ENCODE results near the gene ATP2B1.

The ATP2B1 gene

DNA sequence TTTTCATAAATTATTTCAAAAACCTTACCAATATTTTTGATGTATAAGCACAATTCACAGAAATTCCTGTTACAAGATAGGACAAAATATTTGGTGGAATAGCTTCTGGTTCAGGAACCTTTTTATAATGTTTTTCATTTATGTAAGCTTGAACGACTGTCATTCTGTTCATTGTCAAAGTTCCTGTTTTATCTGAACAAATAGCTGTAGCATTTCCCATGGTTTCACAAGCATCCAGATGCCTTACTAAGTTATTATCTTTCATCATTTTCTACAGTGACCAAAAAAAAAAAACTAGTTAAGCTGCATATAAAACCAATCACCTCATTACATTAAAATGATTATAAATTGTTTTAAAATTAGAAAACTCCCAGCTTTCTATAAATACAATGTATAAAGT, 87.1 kb downstream of the ATP2B1 start:
- TF ChIP-seq, protein P1, sequence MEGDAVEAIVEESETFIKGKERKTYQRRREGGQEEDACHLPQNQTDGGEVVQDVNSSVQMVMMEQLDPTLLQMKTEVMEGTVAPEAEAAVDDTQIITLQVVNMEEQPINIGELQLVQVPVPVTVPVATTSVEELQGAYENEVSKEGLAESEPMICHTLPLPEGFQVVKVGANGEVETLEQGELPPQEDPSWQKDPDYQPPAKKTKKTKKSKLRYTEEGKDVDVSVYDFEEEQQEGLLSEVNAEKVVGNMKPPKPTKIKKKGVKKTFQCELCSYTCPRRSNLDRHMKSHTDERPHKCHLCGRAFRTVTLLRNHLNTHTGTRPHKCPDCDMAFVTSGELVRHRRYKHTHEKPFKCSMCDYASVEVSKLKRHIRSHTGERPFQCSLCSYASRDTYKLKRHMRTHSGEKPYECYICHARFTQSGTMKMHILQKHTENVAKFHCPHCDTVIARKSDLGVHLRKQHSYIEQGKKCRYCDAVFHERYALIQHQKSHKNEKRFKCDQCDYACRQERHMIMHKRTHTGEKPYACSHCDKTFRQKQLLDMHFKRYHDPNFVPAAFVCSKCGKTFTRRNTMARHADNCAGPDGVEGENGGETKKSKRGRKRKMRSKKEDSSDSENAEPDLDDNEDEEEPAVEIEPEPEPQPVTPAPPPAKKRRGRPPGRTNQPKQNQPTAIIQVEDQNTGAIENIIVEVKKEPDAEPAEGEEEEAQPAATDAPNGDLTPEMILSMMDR (conservative IDR thresholded peaks at IDR 0.05), result no peak
- no peak for TF ChIP-seq ZFX (IDR thresholded peaks at IDR 0.05)
- no peak overlapping the region for H3K27ac ChIP-seq

DNA sequence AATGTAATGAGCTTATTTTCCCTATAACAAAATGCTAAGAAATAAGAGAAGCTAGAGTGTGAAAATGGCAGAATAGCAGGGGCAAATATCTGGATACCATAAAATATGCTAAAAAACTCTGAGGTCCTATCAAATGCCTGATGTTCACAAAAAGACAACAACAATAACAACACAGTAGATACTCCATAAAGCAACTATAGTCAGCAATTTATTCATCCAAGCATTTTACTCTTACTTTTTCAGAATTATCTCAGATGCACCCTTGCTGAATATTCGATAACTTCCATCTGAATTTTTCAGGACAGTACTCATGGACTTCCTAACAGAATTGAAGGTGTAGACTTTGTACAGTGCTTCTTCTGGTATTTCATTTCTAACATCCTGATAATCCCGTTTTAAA, 88.9 kb downstream of the ATP2B1 start:
- TF ChIP-seq, protein P1 (conservative IDR thresholded peaks at IDR 0.05), result no peak
- TF ChIP-seq ZFX (IDR thresholded peaks at IDR 0.05), result no peak
- H3K27ac ChIP-seq, result no peak overlapping the region

DNA sequence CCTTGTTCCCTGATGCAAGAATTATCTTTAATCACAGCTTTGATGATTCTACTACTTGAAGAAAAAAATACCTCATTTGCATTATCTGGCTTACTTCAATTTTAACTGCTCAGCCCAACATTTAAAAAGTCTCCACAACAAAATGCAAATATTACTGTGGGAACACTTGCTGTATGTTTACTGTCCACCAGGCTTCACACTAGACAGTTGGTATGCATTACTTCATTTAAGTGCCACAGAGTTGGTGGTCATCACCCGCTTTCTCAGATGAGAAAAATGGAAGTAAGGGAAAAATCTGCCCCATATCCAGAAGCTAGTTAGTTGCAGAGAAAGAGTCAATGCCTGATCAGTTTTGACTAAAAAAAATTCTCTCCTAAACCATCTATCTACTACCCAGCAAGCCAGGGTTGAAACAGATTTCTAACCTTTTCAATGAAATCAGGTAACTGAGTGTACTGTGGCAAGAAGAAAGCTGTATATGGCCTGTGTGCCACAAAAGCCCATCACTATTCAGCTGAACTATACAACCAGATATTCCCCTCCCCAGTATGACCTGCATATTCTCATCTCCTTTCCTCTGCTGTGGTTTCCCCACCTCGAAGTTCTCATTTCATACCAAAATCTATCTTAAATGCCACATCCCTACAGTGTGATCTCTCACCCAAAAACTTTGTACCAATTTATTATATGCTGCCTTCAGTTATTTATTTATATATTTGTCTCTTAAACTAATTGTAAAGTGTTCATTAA, 90.3 kb downstream of the ATP2B1 start:
- H3K27ac ChIP-seq, result no peak overlapping the region
- TF ChIP-seq, protein P1 (conservative IDR thresholded peaks at IDR 0.05), result no peak
- TF ChIP-seq ZFX (IDR thresholded peaks at IDR 0.05), result no peak

DNA sequence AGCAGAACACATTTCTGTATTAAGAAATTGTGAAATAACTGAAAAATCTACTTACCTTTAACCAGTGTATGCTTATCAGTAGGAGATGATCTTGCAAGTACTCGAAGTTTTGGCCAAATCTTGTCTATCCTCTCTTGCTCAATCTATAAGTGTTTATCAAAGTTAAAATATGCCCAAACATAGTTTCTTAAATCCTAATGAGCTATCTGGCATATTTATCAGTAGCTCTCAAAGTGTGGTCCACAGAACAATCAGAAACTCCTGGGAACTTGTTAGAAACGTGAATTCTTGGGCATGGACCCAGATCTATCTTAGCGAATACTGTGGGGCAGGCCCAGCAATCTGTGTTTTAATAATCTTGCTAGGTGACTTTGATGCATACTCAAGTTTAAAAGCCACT, 98.3 kb downstream of the ATP2B1 start:
- TF ChIP-seq ZFX (IDR thresholded peaks at IDR 0.05), result no peak
- TF ChIP-seq, protein P1 (conservative IDR thresholded peaks at IDR 0.05), result no peak
- no peak overlapping the region for H3K27ac ChIP-seq

DNA sequence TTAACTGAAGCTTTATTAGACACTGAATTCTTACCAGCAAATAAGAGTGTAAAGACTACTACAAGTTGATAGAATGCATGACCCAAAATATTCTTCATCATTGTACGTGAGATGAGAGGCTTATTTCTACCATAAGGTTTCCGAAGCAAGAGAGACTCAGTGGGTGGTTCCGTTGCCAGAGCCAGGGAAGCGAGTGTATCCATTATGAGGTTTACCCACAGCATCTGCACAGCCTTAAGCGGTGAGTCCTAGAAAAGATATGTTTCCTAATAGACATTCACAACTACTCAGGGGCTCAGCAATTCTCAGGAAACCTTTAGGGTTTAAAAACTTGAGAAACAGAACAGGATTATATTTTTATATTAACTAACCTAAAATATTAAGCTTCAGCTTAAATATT, 105.0 kb downstream of the ATP2B1 start:
- TF ChIP-seq ZFX (IDR thresholded peaks at IDR 0.05), result no peak
- TF ChIP-seq, protein P1 (conservative IDR thresholded peaks at IDR 0.05), result no peak

DNA sequence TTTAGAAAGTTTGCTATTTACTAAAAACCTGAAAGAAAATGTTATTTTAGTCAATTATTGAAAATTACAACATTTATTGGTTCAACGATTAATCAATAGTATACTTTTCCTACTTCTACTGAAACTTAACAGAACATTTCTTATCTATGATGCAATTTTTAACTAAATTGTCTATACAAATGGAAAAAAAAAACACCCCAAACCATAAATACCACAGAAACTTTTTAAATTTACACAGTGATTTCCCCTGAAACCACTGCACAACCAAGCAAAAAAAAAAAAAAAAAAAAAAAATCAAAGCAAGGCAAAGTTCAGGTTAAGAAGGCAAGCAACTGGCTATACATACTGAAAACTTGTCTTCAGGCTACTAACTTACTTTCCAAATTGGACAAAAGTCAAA, 110.9 kb downstream of the ATP2B1 start:
- no peak overlapping the region for H3K27ac ChIP-seq
- TF ChIP-seq, protein P1 (conservative IDR thresholded peaks at IDR 0.05), result no peak
- TF ChIP-seq ZFX (IDR thresholded peaks at IDR 0.05), result no peak

More for the DNA sequence above, 105.0 kb downstream of the ATP2B1 start:
- H3K27ac ChIP-seq, result no peak overlapping the region

DNA sequence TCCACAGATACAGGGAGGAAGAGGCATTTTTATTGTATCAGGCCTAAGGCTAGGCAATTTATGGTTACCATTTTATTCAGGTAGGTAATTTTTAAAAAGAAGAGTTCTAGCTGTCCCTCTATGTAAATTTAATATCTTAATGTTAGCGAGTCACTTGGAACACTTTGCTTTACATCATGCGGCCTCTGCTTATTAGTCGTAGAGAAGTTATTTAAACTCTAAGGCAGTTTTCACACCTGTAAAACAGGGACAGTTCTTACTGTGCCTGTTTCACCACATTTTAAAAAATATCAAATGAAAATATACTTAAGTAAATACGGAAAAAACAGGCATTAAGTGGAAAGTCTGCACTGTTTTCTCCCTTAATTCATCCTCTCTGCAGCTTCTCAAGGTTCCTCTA, 111.4 kb downstream of the ATP2B1 start:
- TF ChIP-seq, protein P1 (conservative IDR thresholded peaks at IDR 0.05), result no peak
- TF ChIP-seq ZFX (IDR thresholded peaks at IDR 0.05), result no peak
- H3K27ac ChIP-seq, result no peak overlapping the region
